ENCODE data around the gene EPAS1. TPM values are rescaled to one million over a fixed set of nuclear protein-coding genes. Genes with fewer than 3 reads are reported as not detected.

EPAS1 gene
- total and polyA plus RNA-seq, 12 donors: 25.2 to 307 (median 175) TPM

DNA sequence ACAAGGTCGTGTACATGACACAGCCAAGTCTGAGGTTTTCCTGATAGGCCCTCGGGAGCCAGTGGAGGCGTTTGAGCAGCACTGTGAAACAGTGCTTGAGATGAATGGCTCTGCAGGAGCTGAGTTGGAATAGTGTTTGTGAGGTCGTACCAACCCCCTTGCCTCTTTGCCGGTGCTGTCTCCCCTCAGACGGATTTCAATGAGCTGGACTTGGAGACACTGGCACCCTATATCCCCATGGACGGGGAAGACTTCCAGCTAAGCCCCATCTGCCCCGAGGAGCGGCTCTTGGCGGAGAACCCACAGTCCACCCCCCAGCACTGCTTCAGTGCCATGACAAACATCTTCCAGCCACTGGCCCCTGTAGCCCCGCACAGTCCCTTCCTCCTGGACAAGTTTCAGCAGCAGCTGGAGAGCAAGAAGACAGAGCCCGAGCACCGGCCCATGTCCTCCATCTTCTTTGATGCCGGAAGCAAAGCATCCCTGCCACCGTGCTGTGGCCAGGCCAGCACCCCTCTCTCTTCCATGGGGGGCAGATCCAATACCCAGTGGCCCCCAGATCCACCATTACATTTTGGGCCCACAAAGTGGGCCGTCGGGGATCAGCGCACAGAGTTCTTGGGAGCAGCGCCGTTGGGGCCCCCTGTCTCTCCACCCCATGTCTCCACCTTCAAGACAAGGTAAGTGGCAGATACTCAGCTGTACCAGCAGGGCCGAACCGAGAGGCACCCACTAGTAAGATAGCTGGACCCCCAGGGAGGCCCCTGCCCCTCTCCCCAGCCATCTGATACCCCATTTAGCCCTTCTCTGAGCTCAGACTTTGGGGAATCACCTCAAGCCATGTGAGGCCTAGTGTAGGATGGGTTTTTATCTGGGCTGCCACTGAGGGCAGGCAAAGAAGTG is 83.1 kb downstream of the EPAS1 start:
- H3K9me3 ChIP-seq (replicated peaks in 1 of 3): no peaks in the 10 kb centered on the region
- no peaks in the 10 kb centered on the region for H3K27me3 ChIP-seq
- no peak for TF ChIP-seq POLR2A (IDR thresholded peaks at IDR 0.05)
- TF ChIP-seq, protein P1, sequence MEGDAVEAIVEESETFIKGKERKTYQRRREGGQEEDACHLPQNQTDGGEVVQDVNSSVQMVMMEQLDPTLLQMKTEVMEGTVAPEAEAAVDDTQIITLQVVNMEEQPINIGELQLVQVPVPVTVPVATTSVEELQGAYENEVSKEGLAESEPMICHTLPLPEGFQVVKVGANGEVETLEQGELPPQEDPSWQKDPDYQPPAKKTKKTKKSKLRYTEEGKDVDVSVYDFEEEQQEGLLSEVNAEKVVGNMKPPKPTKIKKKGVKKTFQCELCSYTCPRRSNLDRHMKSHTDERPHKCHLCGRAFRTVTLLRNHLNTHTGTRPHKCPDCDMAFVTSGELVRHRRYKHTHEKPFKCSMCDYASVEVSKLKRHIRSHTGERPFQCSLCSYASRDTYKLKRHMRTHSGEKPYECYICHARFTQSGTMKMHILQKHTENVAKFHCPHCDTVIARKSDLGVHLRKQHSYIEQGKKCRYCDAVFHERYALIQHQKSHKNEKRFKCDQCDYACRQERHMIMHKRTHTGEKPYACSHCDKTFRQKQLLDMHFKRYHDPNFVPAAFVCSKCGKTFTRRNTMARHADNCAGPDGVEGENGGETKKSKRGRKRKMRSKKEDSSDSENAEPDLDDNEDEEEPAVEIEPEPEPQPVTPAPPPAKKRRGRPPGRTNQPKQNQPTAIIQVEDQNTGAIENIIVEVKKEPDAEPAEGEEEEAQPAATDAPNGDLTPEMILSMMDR (IDR thresholded peaks at IDR 0.05): no peak
- DNase-seq: peak in 1 of 7 donors; percentile 27
- H3K4me1 ChIP-seq (replicated peaks in 1 of 2): no peaks in the 10 kb centered on the region
- H3K4me3 ChIP-seq: no peak overlapping the region
- intact Hi-C loops (cut with DNase I): no loop called here
- 87 to 97% (median 92%) methylated on average over 11 to 22 of the region's 22 CpGs for WGBS, 4 donors
- H3K27ac ChIP-seq: no peak overlapping the region
- H3K36me3 ChIP-seq (replicated peaks in 1 of 2): peaks cover 0 to 98% of the 10 kb centered on the region in 2 donors

DNA sequence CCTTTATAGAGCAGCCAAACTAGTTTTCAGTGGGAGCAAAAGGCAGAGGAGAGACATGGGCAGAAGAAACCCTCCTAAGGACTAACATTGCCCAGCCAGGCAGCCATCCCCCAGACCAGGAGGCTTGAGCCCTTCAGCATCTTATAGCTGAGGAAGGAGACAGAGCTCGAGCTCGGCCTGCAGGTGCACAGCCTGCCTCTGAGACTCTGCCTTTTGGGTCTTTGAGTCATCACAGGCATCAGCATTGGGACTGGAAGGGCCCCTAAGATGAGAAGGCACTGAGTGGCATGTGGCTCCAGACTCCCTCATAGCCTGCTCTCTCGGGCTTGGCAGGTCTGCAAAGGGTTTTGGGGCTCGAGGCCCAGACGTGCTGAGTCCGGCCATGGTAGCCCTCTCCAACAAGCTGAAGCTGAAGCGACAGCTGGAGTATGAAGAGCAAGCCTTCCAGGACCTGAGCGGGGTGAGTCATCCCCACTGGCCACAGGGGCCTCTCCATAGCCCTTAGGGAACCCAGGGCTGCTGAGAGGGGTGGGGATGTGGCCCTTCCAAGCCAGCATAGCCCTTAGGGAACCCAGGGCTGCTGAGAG is 84.1 kb downstream of the EPAS1 start:
- intact Hi-C loops (cut with DNase I): no loop called here
- Histone ChIP-seq H3K27ac (no peak overlapping the region), H3K4me1 (replicated peaks in 1 of 2) (no peaks in the 10 kb centered on the region), H3K4me3 (no peak overlapping the region), H3K9me3 (replicated peaks in 1 of 3) (no peaks in the 10 kb centered on the region), H3K27me3 (no peaks in the 10 kb centered on the region), H3K36me3 (replicated peaks in 1 of 2) (peaks cover 0 to 88% of the 10 kb centered on the region in 2 donors)
- WGBS, 4 donors: 86 to 92% (median 90%) methylated on average over 2 to 8 of the region's 8 CpGs
- DNase-seq: peak in 2 of 7 donors; percentile 12 to 36
- no peak for TF ChIP-seq POLR2A (IDR thresholded peaks at IDR 0.05)
- TF ChIP-seq, protein P1 (IDR thresholded peaks at IDR 0.05): no peak

DNA sequence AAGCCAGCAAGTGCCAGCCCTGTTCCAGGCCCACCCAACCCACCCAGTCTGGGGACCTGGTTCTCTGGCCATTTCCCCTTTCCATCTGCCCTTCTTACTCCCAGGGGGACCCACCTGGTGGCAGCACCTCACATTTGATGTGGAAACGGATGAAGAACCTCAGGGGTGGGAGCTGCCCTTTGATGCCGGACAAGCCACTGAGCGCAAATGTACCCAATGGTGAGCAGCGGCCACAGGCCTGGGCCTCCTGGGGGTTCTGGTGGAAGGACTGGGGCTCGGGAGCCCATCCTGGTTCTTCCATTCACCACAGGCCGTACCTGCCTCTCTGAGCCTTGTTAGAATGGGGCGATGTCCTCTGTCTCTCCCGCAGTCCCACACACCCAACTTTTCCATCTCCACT is 84.7 kb downstream of the EPAS1 start:
- peaks cover 0 to 83% of the 10 kb centered on the region in 2 donors for H3K36me3 ChIP-seq (replicated peaks in 1 of 2)
- H3K27ac ChIP-seq: no peak overlapping the region
- WGBS, 4 donors: 90 to 98% (median 94%) methylated on average over 7 to 8 of the region's 8 CpGs
- intact Hi-C loops (cut with DNase I): no loop called here
- no peak overlapping the region for H3K4me3 ChIP-seq
- no peaks in the 10 kb centered on the region for H3K9me3 ChIP-seq (replicated peaks in 1 of 3)
- DNase-seq: peak in 2 of 7 donors; percentile 4 to 18
- no peaks in the 10 kb centered on the region for H3K27me3 ChIP-seq
- H3K4me1 ChIP-seq (replicated peaks in 1 of 2): no peaks in the 10 kb centered on the region
- TF ChIP-seq, protein P1 (IDR thresholded peaks at IDR 0.05): no peak
- TF ChIP-seq POLR2A (IDR thresholded peaks at IDR 0.05): no peak

DNA sequence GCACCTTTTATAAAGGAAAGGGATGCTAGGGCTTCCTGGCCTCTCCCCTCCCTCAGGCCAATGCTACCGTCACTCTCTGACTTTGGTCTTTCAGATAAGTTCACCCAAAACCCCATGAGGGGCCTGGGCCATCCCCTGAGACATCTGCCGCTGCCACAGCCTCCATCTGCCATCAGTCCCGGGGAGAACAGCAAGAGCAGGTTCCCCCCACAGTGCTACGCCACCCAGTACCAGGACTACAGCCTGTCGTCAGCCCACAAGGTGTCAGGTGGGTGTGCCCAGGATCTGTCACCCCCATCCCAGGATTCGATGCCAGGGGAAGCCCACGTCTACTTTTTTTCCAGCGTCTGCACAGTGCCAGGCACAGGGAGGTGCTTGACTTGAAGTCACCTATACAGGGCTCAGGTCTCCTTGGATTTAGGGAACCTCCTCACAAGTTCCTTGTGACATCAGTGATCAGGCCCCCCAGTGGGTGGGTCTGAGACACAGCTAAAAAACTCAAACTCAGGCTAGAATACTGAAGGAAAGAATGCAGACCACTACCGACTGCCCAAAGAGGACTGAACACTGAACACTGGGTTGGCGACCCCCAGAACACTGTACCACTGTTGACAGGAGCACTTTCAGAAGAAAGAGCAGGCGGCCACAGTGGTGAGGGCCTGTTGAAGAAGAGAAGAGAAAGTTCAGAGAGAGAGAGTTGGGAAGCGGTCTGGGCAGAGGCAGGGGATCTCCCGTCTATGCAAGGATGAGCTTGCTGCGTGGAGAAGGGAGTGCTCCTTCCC is 85.3 kb downstream of the EPAS1 start:
- peaks cover 0 to 76% of the 10 kb centered on the region in 2 donors for H3K36me3 ChIP-seq (replicated peaks in 1 of 2)
- WGBS, 4 donors: 82 to 93% (median 91%) methylated on average over 7 to 14 of the region's 14 CpGs
- H3K4me3 ChIP-seq: no peak overlapping the region
- no peaks in the 10 kb centered on the region for H3K27me3 ChIP-seq
- H3K4me1 ChIP-seq (replicated peaks in 1 of 2): no peaks in the 10 kb centered on the region
- H3K27ac ChIP-seq: no peak overlapping the region
- no peaks in the 10 kb centered on the region for H3K9me3 ChIP-seq (replicated peaks in 1 of 3)
- intact Hi-C loops (cut with DNase I): no loop called here
- DNase-seq: peak in 2 of 7 donors; percentile 14 to 44
- TF ChIP-seq POLR2A (IDR thresholded peaks at IDR 0.05): no peak
- TF ChIP-seq, protein P1 (IDR thresholded peaks at IDR 0.05): no peak

Data from adrenal gland (tissue), 12 donors.